Neural crest cell (in vitro differentiated cells): ENCODE results near the gene SRC. TPM values are rescaled to one million over a fixed set of nuclear protein-coding genes. Genes with fewer than 3 reads are reported as not detected.

Experiments used
- DNase-seq: peaks from one replicate; pipeline ENCODE4 v3.0.0; 2021; ENCODE audit warnings: low read depth, mixed read lengths, low spot score
- H3K27ac Mint-ChIP-seq: one replicate; pipeline ENCODE4 v1.8.0; 2021; ENCODE audit warnings: mild to moderate bottlenecking, mixed read lengths; ENCODE audit not compliant: unreplicated experiment
- H3K27me3 Mint-ChIP-seq: 2 replicates; pipeline ENCODE4 v1.8.0; 2021; ENCODE audit warnings: low read depth, mild to moderate bottlenecking, mixed read lengths
- H3K36me3 Mint-ChIP-seq: 2 replicates; pipeline ENCODE4 v1.8.0; 2021; ENCODE audit warnings: low read depth, mild to moderate bottlenecking, mixed read lengths
- H3K4me1 Mint-ChIP-seq: 2 replicates; pipeline ENCODE4 v1.8.0; 2021; ENCODE audit warnings: mixed read lengths
- H3K4me3 Mint-ChIP-seq: one replicate; pipeline ENCODE4 v1.8.0; 2021; ENCODE audit warnings: mild to moderate bottlenecking, mixed read lengths
- H3K9me3 Mint-ChIP-seq: 2 replicates; pipeline ENCODE4 v1.8.0; 2021; ENCODE audit warnings: mixed read lengths
- total RNA-seq: library from RNA; stranded (reverse); gene quantifications from 2 replicates; pipeline ENCODE4 v1.2.1, GENCODE V29; 2021
- TF ChIP-seq, protein P1 (sequence below): fragments of 200-600 bp; sonication (generic); conservative IDR thresholded peaks from 2 replicates; pipeline ENCODE4 v1.5.0; 2021; ENCODE audit warnings: antibody characterized with exemption, mild to moderate bottlenecking

SRC gene
- total RNA-seq, 1 donor from 2014 or later = 58.6 TPM

DNA sequence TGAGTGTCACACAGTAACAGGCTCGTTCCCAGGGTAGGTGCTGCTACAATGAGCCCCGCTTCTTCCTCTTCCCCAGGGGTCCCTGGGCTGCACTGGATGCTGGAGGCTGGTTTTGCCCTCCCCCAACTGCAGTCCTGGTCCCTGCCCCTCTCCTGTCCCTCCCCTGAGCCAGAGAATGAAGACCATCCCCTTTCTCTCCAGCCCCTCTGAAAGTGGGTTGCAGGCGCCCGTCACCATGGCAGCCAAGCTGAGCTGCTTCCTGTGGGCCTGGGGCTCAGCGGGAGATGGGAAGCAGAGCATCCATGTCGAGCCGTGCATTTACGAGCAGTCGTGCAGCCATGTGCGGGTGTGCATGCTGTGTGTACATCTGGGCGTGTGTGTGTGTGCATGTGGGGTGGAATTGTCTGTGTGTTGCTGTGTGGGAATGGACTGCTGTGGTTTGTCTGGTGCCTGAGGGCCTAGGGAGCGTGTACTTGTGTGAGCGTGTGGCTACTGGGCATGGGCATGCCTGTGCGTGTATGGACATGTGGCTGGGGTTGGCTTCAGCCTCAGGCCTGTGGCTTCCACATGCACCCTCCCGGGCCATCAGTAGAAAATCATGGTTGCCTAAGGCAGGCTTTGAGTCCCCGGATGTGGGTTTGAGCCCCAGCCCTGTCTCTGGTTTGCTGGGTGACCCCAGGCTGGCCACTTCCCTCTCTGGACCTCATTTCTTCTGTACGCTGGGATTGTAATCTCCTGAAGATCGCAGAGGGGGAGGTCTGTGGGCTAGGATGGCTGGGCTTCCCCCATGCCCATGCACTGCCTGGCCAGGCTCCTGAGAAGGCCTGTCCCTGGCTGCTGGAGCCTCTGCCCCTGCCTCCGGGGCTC, 48.8 kb downstream of the SRC start:
- peaks cover 2% of the 10 kb centered on the region for H3K36me3 Mint-ChIP-seq
- H3K4me3 Mint-ChIP-seq = peak overlapping the region; percentile 75
- H3K4me1 Mint-ChIP-seq = peaks cover 49% of the 10 kb centered on the region
- peaks cover 3% of the 10 kb centered on the region for H3K27me3 Mint-ChIP-seq
- peak overlapping the region; percentile 93 for H3K27ac Mint-ChIP-seq
- TF ChIP-seq, protein P1, sequence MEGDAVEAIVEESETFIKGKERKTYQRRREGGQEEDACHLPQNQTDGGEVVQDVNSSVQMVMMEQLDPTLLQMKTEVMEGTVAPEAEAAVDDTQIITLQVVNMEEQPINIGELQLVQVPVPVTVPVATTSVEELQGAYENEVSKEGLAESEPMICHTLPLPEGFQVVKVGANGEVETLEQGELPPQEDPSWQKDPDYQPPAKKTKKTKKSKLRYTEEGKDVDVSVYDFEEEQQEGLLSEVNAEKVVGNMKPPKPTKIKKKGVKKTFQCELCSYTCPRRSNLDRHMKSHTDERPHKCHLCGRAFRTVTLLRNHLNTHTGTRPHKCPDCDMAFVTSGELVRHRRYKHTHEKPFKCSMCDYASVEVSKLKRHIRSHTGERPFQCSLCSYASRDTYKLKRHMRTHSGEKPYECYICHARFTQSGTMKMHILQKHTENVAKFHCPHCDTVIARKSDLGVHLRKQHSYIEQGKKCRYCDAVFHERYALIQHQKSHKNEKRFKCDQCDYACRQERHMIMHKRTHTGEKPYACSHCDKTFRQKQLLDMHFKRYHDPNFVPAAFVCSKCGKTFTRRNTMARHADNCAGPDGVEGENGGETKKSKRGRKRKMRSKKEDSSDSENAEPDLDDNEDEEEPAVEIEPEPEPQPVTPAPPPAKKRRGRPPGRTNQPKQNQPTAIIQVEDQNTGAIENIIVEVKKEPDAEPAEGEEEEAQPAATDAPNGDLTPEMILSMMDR = no peak
- DNase-seq = peak; percentile 50
- H3K9me3 Mint-ChIP-seq = no peaks in the 10 kb centered on the region

DNA sequence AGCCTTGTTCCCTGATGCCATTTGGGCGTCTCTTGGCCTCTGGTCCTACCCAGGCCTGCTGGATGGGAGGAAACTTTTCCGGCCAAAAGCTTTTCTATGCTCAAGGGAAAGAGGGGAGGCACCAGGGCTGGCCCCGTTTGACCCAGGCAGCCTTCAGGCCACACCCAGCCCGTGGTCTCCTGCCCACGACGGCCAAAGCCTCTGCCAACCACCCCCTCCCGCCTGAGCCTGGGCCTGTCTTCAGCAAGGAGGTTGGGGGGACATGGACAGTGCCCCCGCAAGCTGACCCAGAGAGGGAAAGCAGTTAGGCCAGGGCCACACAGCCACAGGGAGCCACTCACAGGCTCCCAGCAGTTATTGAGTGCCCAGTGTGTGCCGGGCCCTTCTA, 49.5 kb downstream of the SRC start:
- no peak for DNase-seq
- TF ChIP-seq, protein P1 = no peak
- peaks cover 48% of the 10 kb centered on the region for H3K4me1 Mint-ChIP-seq
- peak overlapping the region; percentile 75 for H3K4me3 Mint-ChIP-seq
- H3K27me3 Mint-ChIP-seq = peaks cover 3% of the 10 kb centered on the region
- H3K9me3 Mint-ChIP-seq = no peaks in the 10 kb centered on the region
- H3K27ac Mint-ChIP-seq = no peak overlapping the region
- peaks cover 2% of the 10 kb centered on the region for H3K36me3 Mint-ChIP-seq

DNA sequence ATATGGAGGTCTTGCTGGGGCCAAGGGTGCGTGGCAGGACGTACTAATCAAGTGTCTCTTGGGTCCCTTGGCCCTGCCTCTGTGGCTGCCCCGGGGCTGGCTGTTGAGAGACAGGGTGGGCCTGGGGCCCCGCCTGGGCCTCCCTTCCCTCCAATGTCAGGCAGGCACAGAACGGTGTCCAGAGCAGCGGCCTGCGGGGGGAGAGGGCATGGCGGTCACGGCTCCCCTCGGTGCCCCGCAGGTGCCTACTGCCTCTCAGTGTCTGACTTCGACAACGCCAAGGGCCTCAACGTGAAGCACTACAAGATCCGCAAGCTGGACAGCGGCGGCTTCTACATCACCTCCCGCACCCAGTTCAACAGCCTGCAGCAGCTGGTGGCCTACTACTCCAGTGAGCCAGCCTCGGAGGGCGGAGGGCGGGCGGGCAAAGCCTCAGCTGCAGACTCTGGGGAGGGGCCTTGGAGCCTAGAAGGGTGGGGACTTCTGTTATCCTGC, 50.0 kb downstream of the SRC start:
- no peak overlapping the region for H3K27ac Mint-ChIP-seq
- H3K9me3 Mint-ChIP-seq = no peaks in the 10 kb centered on the region
- H3K36me3 Mint-ChIP-seq = peaks cover 2% of the 10 kb centered on the region
- TF ChIP-seq, protein P1 = no peak
- DNase-seq = peak; percentile 68
- H3K4me3 Mint-ChIP-seq = peak overlapping the region; percentile 69
- H3K27me3 Mint-ChIP-seq = peaks cover 3% of the 10 kb centered on the region
- H3K4me1 Mint-ChIP-seq = peaks cover 42% of the 10 kb centered on the region

DNA sequence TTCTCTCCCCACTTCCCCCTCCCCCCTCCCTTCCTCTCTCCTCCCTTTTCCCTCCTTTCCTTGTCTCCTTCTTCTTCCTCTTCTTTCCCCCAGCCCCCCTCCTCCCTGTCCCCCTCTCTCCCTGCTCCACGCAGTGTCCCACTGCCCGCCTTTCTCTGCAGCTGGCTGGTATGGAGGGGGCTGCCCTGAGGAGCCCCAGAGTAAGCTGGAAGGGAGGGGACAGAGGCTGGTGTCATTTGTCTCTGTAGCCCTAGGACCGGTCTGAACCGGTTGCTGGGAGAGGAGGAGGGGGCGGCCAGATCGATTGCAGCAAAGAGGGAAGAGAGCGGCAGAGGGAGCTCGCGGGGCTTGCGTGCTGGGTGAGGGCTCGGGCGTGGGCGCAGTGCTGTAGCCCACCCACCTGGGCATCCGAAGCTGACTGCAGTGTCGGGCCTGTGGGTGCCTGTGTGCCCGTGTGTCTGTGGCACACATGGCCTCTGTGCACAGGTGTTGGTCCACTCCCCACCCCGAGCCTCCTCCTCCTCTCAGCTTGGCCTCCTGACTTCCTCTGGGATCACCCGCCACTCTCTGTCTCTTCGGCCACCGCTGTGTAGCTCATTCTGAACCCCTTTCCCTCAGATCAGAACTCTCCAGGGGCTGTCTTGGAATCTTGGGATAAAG, 50.6 kb downstream of the SRC start:
- H3K27ac Mint-ChIP-seq = peak overlapping the region; percentile 99
- H3K4me1 Mint-ChIP-seq = peaks cover 37% of the 10 kb centered on the region
- peaks cover 3% of the 10 kb centered on the region for H3K27me3 Mint-ChIP-seq
- H3K36me3 Mint-ChIP-seq = peaks cover 2% of the 10 kb centered on the region
- no peaks in the 10 kb centered on the region for H3K9me3 Mint-ChIP-seq
- peak overlapping the region; percentile 69 for H3K4me3 Mint-ChIP-seq
- TF ChIP-seq, protein P1 = peak; percentile 57
- peak; percentile 83 for DNase-seq

DNA sequence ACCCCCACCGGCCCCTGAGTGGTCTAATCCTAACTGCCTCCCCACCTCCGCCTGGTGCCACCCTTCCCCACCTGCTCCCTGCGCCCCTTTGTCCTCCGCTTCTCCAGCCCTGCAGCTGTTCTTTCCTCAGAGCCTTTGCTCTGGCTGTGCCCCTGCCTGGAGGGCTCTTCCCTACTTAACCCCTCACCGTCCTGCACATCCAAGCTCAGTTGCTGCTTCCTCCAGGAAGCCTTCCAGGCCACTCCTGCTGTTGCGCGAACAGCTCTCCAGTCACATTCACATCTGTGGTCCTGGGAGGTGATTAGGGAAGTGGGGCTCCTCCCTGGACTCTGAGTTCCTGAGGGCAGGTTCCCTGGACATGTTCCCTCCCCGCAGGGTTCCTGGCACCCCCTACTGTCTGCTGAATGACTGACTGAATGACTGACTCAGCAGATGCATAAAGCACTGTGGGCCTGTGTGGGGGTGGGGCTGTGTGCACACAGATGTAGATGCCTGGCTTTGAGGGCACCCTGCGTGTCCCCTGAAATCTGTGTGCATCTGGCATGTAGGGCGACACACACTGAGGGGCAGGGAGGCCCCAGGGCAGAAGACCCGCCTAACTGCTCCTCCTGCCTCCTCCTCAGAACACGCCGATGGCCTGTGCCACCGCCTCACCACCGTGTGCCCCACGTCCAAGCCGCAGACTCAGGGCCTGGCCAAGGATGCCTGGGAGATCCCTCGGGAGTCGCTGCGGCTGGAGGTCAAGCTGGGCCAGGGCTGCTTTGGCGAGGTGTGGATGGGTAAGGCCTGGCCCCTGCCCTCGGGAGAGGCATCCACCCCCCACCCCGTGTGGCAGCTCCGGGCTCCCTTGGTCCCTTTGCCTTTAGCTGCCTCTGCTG, 51.4 kb downstream of the SRC start:
- Mint-ChIP-seq H3K27me3 (peaks cover 3% of the 10 kb centered on the region), H3K4me3 (peak overlapping the region; percentile 69), H3K27ac (peak overlapping the region; percentile 99), H3K9me3 (no peaks in the 10 kb centered on the region), H3K4me1 (peaks cover 32% of the 10 kb centered on the region), H3K36me3 (peaks cover 4% of the 10 kb centered on the region)
- TF ChIP-seq, protein P1 = no peak
- DNase-seq = no peak
